Endothelial cell of umbilical vein (primary cell): ENCODE measurements around the gene AMPD1.

Experiments used
- FOS ChIP-seq: IDR thresholded peaks from 2 replicates; pipeline ENCODE4 v1.6.1; 2011; ENCODE audit warnings: mild to moderate bottlenecking, low read length, moderate library complexity, borderline replicate concordance; ENCODE audit not compliant: insufficient read depth
- POLR2A ChIP-seq: IDR thresholded peaks from 2 replicates; pipeline ENCODE4 v1.6.1; 2012; ENCODE audit warnings: low read depth, mild to moderate bottlenecking, control low read depth, low read length
- TF ChIP-seq, protein P1 (sequence below), 2 donors: IDR thresholded peaks; 1 replicate in 1 of 2; 2 replicates in 1 of 2; pipeline ENCODE4 v1.5.1; 2011; ENCODE audit warnings: low read length in 2 of 2, mild to moderate bottlenecking in 2 of 2, moderate library complexity in 2 of 2, control low read depth in 1 of 2, inconsistent platforms in 1 of 2, low read depth in 1 of 2; ENCODE audit not compliant: insufficient read depth in 1 of 2; ENCODE audit errors: extremely low read depth in 1 of 2

DNA sequence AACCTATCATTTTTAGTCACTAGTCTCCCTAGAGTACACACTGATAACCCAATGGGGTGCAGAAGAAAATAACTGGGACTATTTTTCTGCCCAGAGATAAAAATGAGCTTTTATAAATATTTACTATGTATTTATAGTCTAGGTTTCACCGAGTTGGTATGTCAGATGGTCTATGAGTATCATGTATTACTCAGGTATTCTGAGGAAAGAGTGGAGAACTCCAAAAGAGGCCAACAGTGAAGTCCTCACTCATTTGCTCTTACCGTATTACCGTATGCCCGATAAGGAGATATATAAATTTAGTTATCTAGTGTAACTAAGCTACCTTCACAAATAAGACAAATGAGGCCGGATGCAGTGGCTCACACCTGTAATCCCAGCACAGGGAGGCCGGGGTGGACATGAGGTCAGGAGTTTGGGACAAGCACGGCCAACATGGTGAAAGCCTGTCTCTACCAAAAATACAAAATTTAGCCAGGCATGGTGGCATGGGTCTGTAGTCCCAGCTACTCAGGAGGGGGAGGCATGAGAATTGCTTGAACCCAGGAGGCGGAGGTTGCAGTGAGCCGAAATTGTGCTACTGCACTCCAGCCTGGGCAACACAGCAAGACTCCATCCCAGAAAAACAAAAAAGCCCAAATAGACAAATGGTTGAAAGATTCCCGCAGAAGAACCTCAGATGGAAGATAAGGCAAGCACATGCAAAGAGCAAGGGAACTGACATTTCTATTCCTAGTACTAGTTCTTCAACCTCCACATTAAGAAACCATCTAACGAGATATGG lies 46.8 kb upstream of the AMPD1 start:
- TF ChIP-seq, protein P1, sequence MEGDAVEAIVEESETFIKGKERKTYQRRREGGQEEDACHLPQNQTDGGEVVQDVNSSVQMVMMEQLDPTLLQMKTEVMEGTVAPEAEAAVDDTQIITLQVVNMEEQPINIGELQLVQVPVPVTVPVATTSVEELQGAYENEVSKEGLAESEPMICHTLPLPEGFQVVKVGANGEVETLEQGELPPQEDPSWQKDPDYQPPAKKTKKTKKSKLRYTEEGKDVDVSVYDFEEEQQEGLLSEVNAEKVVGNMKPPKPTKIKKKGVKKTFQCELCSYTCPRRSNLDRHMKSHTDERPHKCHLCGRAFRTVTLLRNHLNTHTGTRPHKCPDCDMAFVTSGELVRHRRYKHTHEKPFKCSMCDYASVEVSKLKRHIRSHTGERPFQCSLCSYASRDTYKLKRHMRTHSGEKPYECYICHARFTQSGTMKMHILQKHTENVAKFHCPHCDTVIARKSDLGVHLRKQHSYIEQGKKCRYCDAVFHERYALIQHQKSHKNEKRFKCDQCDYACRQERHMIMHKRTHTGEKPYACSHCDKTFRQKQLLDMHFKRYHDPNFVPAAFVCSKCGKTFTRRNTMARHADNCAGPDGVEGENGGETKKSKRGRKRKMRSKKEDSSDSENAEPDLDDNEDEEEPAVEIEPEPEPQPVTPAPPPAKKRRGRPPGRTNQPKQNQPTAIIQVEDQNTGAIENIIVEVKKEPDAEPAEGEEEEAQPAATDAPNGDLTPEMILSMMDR (IDR thresholded peaks at IDR 0.05; ENCODE audit: extremely low read depth in 1 of 2, insufficient read depth in 1 of 2, low read depth in 1 of 2, low read length in 2 of 2) = no peak
- no peak for TF ChIP-seq POLR2A
- no peak for TF ChIP-seq FOS
